Upper lobe of left lung (tissue), 6 donors: ENCODE data around the gene HDAC1. TPM values are rescaled to one million over a fixed set of nuclear protein-coding genes. Genes with fewer than 3 reads are reported as not detected.

Experiments used
- ATAC-seq, 2 donors: fragments of 200-7000 bp; cut with Tn5 transposase; one replicate each; pipeline ENCODE4 v1.9.1; 2022; ENCODE audit warnings: mild to moderate bottlenecking in 2 of 2, moderate library complexity in 2 of 2; ENCODE audit not compliant: low FRiP score in 2 of 2
- DNase-seq, 2 donors: peaks; one replicate each; pipeline ENCODE4 v3.0.0-alpha.2; 2019 to 2020
- H3K27ac ChIP-seq, 4 donors: fragments of 200-600 bp; sonication (generic); one replicate each; pipeline ENCODE4 v1.5.1; 2016 to 2019
- H3K27me3 ChIP-seq, 4 donors: fragments of 200-600 bp; sonication (generic); one replicate each; pipeline ENCODE4 v1.5.1; 2017 to 2019
- H3K36me3 ChIP-seq, 4 donors: fragments of 200-600 bp; sonication (generic); one replicate each; pipeline ENCODE4 v1.5.1; 2016 to 2019
- H3K4me1 ChIP-seq, 4 donors: fragments of 200-600 bp; sonication (generic); one replicate each; pipeline ENCODE4 v1.5.1; 2018 to 2019
- H3K4me3 ChIP-seq, 4 donors: fragments of 200-600 bp; sonication (generic); one replicate each; pipeline ENCODE4 v1.5.1; 2017 to 2019; ENCODE audit warnings: mild to moderate bottlenecking in 2 of 4, moderate library complexity in 1 of 4
- H3K9me3 ChIP-seq, 4 donors: fragments of 200-600 bp; sonication (generic); one replicate each; pipeline ENCODE4 v1.5.1; 2018 to 2019
- EP300 ChIP-seq, 4 donors: sonication (generic); formaldehyde crosslinking; IDR thresholded peaks; one replicate each; pipeline ENCODE4 v1.5.1; 2017; ENCODE audit warnings: antibody characterized with exemption in 4 of 4, control low read depth in 2 of 4
- POLR2A ChIP-seq, 4 donors: fragments of 450-650 bp; IDR thresholded peaks; one replicate each; pipeline ENCODE4 v1.5.1; 2016 to 2017; ENCODE audit warnings: antibody characterized with exemption in 4 of 4, mild to moderate bottlenecking in 2 of 4
- POLR2AphosphoS5 ChIP-seq, 2 donors: sonication (generic); formaldehyde crosslinking; IDR thresholded peaks; one replicate each; pipeline ENCODE4 v1.5.1; 2017; ENCODE audit warnings: antibody characterized with exemption in 2 of 2
- WGBS, 2 donors: methylation state at CpG; one replicate each; pipeline ENCODE4 v1.1.5; 2017 to 2018; 5-methylcytosine and 5-hydroxymethylcytosine counted together
- total RNA-seq, 6 donors: library from RNA; depleted of rRNA in 4 of 6; stranded (reverse); fragments of >200 nt in 4 of 6; gene quantifications; one replicate each; pipeline versions ENCODE4 v1.1.0 to v1.2.1, GENCODE V29; 2016 to 2021
- TF ChIP-seq, protein P1 (sequence below), 6 experiments: fragments of 450-650 bp in 4 of 6; fragments of 200-600 bp in 2 of 6; sonication (generic) in 2 of 6; IDR thresholded peaks; one replicate each; pipeline ENCODE4 v1.5.1; 2016 to 2019; ENCODE audit warnings: antibody characterized with exemption in 6 of 6
- donor health status: DM: no; HTN: no; CAD: no; lungs with moderate emphysema.
- donor health status: DM: no; HTN: yes; CAD: no; lungs with severe emphysema.

HDAC1 gene
- total RNA-seq: 10 to 100 TPM; 36.8 to 78.0 (median 48.8) TPM

DNA sequence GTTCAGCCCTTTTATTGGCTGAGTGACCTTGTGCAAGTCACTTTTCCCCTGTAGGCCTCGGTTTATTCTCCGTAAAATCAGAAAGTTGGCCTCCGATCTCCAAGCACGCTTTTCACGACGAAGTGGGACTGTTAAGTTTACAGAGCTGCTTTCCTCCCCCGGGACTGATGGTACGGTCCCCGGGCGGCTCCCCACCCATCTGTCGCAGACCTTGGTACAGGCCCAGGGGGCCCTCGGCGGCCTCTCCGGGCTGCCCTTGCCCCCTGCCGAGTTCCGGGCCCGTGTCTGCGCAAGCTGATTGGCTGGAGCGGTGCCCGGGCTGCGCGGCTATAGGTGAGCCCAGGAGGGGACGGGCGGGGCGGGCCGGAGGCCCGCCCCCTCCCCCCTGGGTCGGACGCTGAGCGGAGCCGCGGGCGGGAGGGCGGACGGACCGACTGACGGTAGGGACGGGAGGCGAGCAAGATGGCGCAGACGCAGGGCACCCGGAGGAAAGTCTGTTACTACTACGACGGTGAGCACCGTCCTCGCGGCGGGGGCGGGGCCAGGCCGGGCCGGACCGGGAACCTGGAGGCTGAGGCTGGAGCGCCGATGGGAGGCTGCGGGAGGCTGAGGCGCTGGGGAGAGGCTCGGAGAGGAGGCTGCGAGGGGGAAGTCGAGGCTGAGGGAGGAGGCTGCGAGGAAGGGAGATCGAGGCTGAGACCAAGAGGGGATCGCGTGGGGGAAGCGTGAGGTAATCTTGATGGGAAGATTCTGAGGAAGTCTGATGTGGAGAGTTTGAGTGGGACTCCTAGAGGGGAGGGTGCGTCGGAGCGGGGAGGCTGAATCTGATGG lies at the start of gene HDAC1:
HDAC1 (plus strand) TSS at position 376 of the 831 bp plus-strand sequence; CDS start at position 463, 87 bp downstream.
- peaks cover 0 to 4% (median 0%) of the 10 kb centered on the region in 4 donors for H3K36me3 ChIP-seq
- TF ChIP-seq, protein P1, sequence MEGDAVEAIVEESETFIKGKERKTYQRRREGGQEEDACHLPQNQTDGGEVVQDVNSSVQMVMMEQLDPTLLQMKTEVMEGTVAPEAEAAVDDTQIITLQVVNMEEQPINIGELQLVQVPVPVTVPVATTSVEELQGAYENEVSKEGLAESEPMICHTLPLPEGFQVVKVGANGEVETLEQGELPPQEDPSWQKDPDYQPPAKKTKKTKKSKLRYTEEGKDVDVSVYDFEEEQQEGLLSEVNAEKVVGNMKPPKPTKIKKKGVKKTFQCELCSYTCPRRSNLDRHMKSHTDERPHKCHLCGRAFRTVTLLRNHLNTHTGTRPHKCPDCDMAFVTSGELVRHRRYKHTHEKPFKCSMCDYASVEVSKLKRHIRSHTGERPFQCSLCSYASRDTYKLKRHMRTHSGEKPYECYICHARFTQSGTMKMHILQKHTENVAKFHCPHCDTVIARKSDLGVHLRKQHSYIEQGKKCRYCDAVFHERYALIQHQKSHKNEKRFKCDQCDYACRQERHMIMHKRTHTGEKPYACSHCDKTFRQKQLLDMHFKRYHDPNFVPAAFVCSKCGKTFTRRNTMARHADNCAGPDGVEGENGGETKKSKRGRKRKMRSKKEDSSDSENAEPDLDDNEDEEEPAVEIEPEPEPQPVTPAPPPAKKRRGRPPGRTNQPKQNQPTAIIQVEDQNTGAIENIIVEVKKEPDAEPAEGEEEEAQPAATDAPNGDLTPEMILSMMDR (IDR thresholded peaks at IDR 0.05): no peak
- TF ChIP-seq POLR2A (IDR thresholded peaks at IDR 0.05) (peak in 2 of 4 donors; percentile 48 to 82), POLR2AphosphoS5 (IDR thresholded peaks at IDR 0.05) (peak; percentile 52 to 86)
- 1 to 2% methylated on average over 38 to 39 of the region's 67 CpGs for WGBS, 2 donors
- DNase-seq: peak; percentile 99
- peak; percentile 98 to 99 for ATAC-seq
- peak within 1 kb of the TSS; percentile 68 to 95 (median 92) for H3K27ac ChIP-seq
- peaks cover 15 to 42% (median 24%) of the 10 kb centered on the region in 4 donors for H3K4me1 ChIP-seq
- H3K9me3 ChIP-seq: no peaks in the 10 kb centered on the region
- peak within 1 kb of the TSS; percentile 84 to 92 (median 88) for H3K4me3 ChIP-seq
- H3K27me3 ChIP-seq: no peaks in the 10 kb centered on the region

DNA sequence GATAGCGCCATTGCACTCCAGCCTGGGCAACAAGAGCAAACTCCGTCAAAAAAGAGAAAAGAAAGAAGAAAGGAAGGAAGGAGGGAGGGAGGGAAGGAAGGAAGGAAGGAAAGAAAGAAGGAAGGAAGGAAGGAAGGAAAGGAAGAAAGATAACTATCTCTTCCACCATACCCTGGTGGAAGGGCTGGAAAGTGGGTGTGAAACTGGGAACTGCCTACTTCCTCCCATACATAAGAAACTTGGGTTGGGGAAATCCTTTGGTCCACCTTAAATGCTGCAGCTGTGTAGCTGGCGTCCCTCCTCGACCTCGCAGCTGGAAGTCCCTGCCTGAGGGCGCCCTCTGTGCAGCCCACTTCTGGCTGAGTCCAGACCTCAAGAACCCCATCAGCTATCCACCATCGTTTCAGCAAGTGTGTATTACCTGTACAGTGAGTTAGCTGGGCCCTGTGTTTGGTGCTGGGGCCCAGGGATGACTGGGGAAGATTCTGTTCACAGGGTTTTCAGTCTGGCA lies 49.5 kb upstream of the HDAC1 start:
- H3K4me3 ChIP-seq: peak overlapping the region; percentile 11 to 22 (median 16)
- no peaks in the 10 kb centered on the region for H3K27me3 ChIP-seq
- peak overlapping the region in 3 of 4 donors; percentile 79 to 94 (median 89) for H3K27ac ChIP-seq
- no peaks in the 10 kb centered on the region for H3K9me3 ChIP-seq
- H3K36me3 ChIP-seq: no peaks in the 10 kb centered on the region
- peaks cover 33 to 53% (median 46%) of the 10 kb centered on the region in 4 donors for H3K4me1 ChIP-seq
- peak in 1 of 2 donors; percentile 49 for ATAC-seq
- WGBS, 2 donors: 25% methylated on average over 7 of the region's 7 CpGs
- TF ChIP-seq POLR2AphosphoS5 (IDR thresholded peaks at IDR 0.05) (peak in 1 of 2 donors; percentile 22), POLR2A (IDR thresholded peaks at IDR 0.05) (no peak), EP300 (IDR thresholded peaks at IDR 0.05) (no peak)
- no peak for DNase-seq

DNA sequence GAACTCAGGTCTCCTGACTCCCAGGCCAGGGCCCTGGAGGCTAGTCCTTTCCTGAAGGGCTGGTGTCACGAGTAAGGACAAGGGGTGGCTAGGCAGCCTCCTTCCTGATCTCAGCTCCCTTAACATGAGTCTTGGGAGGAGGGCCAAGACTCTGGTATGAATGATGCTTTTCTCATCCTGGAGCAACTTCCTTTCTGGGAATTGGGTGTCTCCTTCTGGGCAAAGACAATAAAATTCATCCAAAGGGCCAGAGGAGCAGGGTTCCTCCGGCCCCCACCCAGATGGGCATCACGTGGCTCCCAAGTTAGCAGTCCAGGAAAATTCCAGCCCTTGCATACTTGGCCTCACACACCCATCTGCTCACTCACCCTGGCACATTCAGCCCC lies 45.0 kb upstream of the HDAC1 start, which contains the start of gene FAM167B:
FAM167B (plus strand) TSS at position 335 of the 386 bp plus-strand sequence. CDS start 200 bp downstream, outside the sequence.
- peak within 1 kb of the TSS; percentile 66 to 87 (median 84) for H3K27ac ChIP-seq
- 52 to 73% methylated on average over 2 of the region's 3 CpGs for WGBS, 2 donors
- DNase-seq (peak in 1 of 2 donors; percentile 39), ATAC-seq (peak; percentile 28 to 30)
- H3K9me3 ChIP-seq: no peaks in the 10 kb centered on the region
- peaks cover 48 to 71% (median 64%) of the 10 kb centered on the region in 4 donors for H3K4me1 ChIP-seq
- peak within 1 kb of the TSS in 2 of 4 donors; percentile 19 to 32 for H3K4me3 ChIP-seq
- peak; percentile 71 to 92 for TF ChIP-seq POLR2AphosphoS5 (IDR thresholded peaks at IDR 0.05)
- TF ChIP-seq, protein P1 (IDR thresholded peaks at IDR 0.05): no peak
- peak; percentile 12 to 94 (median 84) for TF ChIP-seq EP300 (IDR thresholded peaks at IDR 0.05)
- H3K27me3 ChIP-seq: no peaks in the 10 kb centered on the region
- H3K36me3 ChIP-seq: no peaks in the 10 kb centered on the region

- no peaks in the 10 kb centered on the region for H3K27me3 ChIP-seq
- DNase-seq (peak in 1 of 2 donors; percentile 76), ATAC-seq (peak in 1 of 2 donors; percentile 3)
- peak overlapping the region in 1 of 4 donors; percentile 32 for H3K4me3 ChIP-seq
- H3K27ac ChIP-seq: peak overlapping the region; percentile 66 to 87 (median 82)
- no peaks in the 10 kb centered on the region for H3K36me3 ChIP-seq
- H3K9me3 ChIP-seq: no peaks in the 10 kb centered on the region
- TF ChIP-seq EP300 (IDR thresholded peaks at IDR 0.05) (no peak), POLR2AphosphoS5 (IDR thresholded peaks at IDR 0.05) (no peak), POLR2A (IDR thresholded peaks at IDR 0.05) (no peak)
- TF ChIP-seq, protein P1 (IDR thresholded peaks at IDR 0.05): no peak
- 44 to 80% methylated on average over 4 to 8 of the region's 12 CpGs for WGBS, 2 donors
- peaks cover 46 to 71% (median 62%) of the 10 kb centered on the region in 4 donors for H3K4me1 ChIP-seq
Measured at GRCh38 chr1:32247452-32247851, 44.4 kb upstream of the HDAC1 start.
